Immature natural killer cell (primary cell): Measurements from ENCODE around the gene PIGH. TPM values are rescaled to one million over a fixed set of nuclear protein-coding genes. Genes with fewer than 3 reads are reported as not detected.

ENCODE experiments used
- DNase-seq, 3 donors: peaks; one replicate each; pipeline ENCODE4 v3.0.0; 2022; ENCODE audit warnings: mixed read lengths in 1 of 3
- H3K27ac Mint-ChIP-seq, 6 donors: one replicate each; pipeline ENCODE4 v1.8.0; 2020; ENCODE audit warnings: mixed read lengths in 6 of 6, mild to moderate bottlenecking in 5 of 6, inconsistent platforms in 4 of 6, moderate library complexity in 3 of 6
- H3K27me3 Mint-ChIP-seq, 3 donors: one replicate each; pipeline ENCODE4 v1.8.0; 2020 to 2021; ENCODE audit warnings: low read depth in 3 of 3, mild to moderate bottlenecking in 3 of 3, mixed read lengths in 3 of 3, moderate library complexity in 3 of 3, inconsistent platforms in 1 of 3
- H3K36me3 Mint-ChIP-seq, 3 donors: one replicate each; pipeline ENCODE4 v1.8.0; 2020; ENCODE audit warnings: mixed read lengths in 3 of 3, inconsistent platforms in 2 of 3, mild to moderate bottlenecking in 2 of 3
- H3K4me1 Mint-ChIP-seq, 2 donors: one replicate each; pipeline ENCODE4 v1.8.0; 2020; ENCODE audit warnings: inconsistent platforms in 2 of 2, mild to moderate bottlenecking in 2 of 2, mixed read lengths in 2 of 2, moderate library complexity in 1 of 2
- H3K4me3 Mint-ChIP-seq, 5 donors: one replicate each; pipeline ENCODE4 v1.8.0; 2020; ENCODE audit warnings: mild to moderate bottlenecking in 5 of 5, mixed read lengths in 5 of 5, inconsistent platforms in 3 of 5, moderate library complexity in 3 of 5
- H3K9me3 Mint-ChIP-seq, 6 donors: one replicate each; pipeline ENCODE4 v1.8.0; 2020; ENCODE audit warnings: mild to moderate bottlenecking in 6 of 6, mixed read lengths in 6 of 6, inconsistent platforms in 4 of 6, moderate library complexity in 3 of 6
- polyA plus RNA-seq, 3 donors: library from polyadenylated mRNA; unstranded; fragments of 300-500 nt; fragmentation: Illumina TruSeq; gene quantifications; one replicate each; pipeline ENCODE4 v1.2.3, GENCODE V29; 2021

PIGH gene
- polyA plus RNA-seq: 10 to 100 TPM; 28.8 to 41.9 (median 37.3) TPM

DNA sequence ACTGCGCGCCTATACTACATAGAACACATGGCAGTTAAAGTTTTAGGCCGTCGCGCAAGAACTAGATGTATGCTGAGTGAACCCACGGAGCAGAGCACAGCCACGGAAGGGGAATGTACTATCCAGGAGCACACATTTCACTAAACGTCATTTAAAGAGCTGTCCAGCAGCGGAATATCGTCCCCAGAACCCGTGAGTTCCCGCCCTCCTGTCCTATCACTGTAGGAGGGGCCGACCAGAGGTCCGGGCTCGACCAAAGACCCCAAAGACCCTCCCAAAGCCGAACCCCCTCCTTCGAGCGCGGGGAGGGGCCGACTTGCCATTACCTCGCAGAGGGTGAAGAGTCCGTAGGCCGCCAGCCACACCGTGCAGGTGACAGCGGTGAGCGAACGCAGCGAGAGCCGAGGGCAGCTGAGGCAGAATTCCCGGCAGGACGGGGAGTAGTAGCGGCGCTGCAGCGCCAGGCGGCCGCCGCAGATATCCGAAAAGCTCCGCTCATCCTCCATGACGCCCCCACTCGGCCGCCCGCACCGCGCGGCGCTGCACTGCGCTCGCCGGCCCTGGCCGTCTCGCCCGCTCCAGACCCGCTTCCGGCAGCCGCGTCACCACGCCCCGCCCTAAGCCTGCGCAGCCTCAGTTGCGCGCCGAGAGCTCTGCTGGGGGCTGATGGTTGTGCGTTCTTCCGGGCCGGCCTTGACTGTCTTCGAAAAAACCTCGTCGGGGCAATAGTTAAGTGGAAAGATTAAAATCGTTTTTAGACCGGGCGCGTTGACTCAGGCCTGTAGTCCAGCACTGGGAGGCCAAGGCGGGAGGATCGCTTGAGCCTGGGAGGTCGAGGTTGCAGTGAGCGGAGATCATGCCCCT, at the start of gene PIGH:
PIGH (minus strand) TSS at position 571 of the 864 bp plus-strand sequence; CDS start at position 506, 65 bp downstream.
- peaks cover 5 to 6% (median 6%) of the 10 kb centered on the region in 3 donors for H3K27me3 Mint-ChIP-seq
- peak within 1 kb of the TSS; percentile 90 to 100 (median 98) for H3K4me3 Mint-ChIP-seq
- peak; percentile 95 for DNase-seq
- H3K27ac Mint-ChIP-seq: peak within 1 kb of the TSS; percentile 88 to 98 (median 96)
- H3K36me3 Mint-ChIP-seq: peaks cover 0 to 4% (median 0%) of the 10 kb centered on the region in 3 donors
- no peaks in the 10 kb centered on the region for H3K9me3 Mint-ChIP-seq
- peaks cover 33 to 49% of the 10 kb centered on the region in 2 donors for H3K4me1 Mint-ChIP-seq

GRCh38 chr14:67646131-67646530, 46.1 kb upstream of the PIGH start:
- peaks cover 0 to 5% of the 10 kb centered on the region in 2 donors for H3K4me1 Mint-ChIP-seq
- H3K9me3 Mint-ChIP-seq: no peaks in the 10 kb centered on the region
- H3K4me3 Mint-ChIP-seq: no peak overlapping the region
- peaks cover 9 to 47% (median 18%) of the 10 kb centered on the region in 3 donors for H3K36me3 Mint-ChIP-seq
- H3K27ac Mint-ChIP-seq: peak overlapping the region in 3 of 6 donors; percentile 4 to 66 (median 20)
- DNase-seq: no peak
- H3K27me3 Mint-ChIP-seq: peaks cover 0 to 2% (median 2%) of the 10 kb centered on the region in 3 donors

- Mint-ChIP-seq H3K27ac (peak overlapping the region in 1 of 6 donors; percentile 30), H3K9me3 (no peaks in the 10 kb centered on the region), H3K27me3 (peaks cover 0 to 2% (median under 1%) of the 10 kb centered on the region in 3 donors), H3K36me3 (peaks cover 9 to 40% (median 10%) of the 10 kb centered on the region in 3 donors), H3K4me3 (no peak overlapping the region), H3K4me1 (peaks cover 0 to 5% of the 10 kb centered on the region in 2 donors)
- no peak for DNase-seq
These were observed 45.3 kb upstream of the PIGH start for GRCh38 chr14:67645414-67645813.

GRCh38 chr14:67644428-67644827, 44.4 kb upstream of the PIGH start:
- Mint-ChIP-seq H3K27ac (peak overlapping the region in 5 of 6 donors; percentile 43 to 73 (median 61)), H3K4me3 (no peak overlapping the region), H3K9me3 (no peaks in the 10 kb centered on the region), H3K4me1 (peaks cover 0 to 5% of the 10 kb centered on the region in 2 donors), H3K36me3 (peaks cover 4 to 31% (median 6%) of the 10 kb centered on the region in 3 donors), H3K27me3 (peaks cover 0 to 3% (median 0%) of the 10 kb centered on the region in 3 donors)
- no peak for DNase-seq

- Mint-ChIP-seq H3K36me3 (peaks cover 0 to 27% (median 6%) of the 10 kb centered on the region in 3 donors), H3K27me3 (peaks cover 0 to 3% (median 0%) of the 10 kb centered on the region in 3 donors), H3K27ac (peak overlapping the region in 5 of 6 donors; percentile 43 to 73 (median 61)), H3K4me3 (no peak overlapping the region), H3K4me1 (peaks cover 0 to 5% of the 10 kb centered on the region in 2 donors), H3K9me3 (no peaks in the 10 kb centered on the region)
- no peak for DNase-seq
These were observed 43.6 kb upstream of the PIGH start for GRCh38 chr14:67643713-67644112.

- no peaks in the 10 kb centered on the region for H3K9me3 Mint-ChIP-seq
- H3K27me3 Mint-ChIP-seq: peaks cover 0 to 3% (median 0%) of the 10 kb centered on the region in 3 donors
- H3K36me3 Mint-ChIP-seq: peaks cover 0 to 22% (median 4%) of the 10 kb centered on the region in 3 donors
- no peak overlapping the region for H3K4me3 Mint-ChIP-seq
- no peak for DNase-seq
- H3K4me1 Mint-ChIP-seq: peaks cover 0 to 5% of the 10 kb centered on the region in 2 donors
- peak overlapping the region in 5 of 6 donors; percentile 11 to 85 (median 73) for H3K27ac Mint-ChIP-seq
These were observed 42.1 kb upstream of the PIGH start for GRCh38 chr14:67641902-67642749.

DNA sequence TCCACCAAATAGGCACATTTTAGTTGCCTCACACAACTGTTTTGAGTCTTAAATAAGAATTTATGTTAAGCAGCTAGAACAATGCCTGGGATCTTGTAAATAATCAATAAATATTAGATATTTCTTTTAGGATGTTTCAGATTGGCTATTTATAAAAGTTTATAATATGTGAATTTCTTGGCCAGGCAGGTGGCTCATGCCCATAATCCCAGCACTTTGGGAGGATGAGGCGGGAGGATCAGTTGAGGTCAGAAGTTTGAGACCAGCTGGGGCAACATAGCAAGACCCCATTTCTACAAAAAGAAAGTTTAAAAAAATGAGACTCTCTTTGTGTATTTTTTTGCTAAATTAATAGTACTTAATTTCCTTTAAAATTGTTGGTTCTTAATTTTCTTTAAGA, 41.4 kb upstream of the PIGH start:
- H3K27me3 Mint-ChIP-seq: peaks cover 0 to 3% (median 0%) of the 10 kb centered on the region in 3 donors
- H3K4me1 Mint-ChIP-seq: peaks cover 0 to 5% of the 10 kb centered on the region in 2 donors
- no peak for DNase-seq
- no peaks in the 10 kb centered on the region for H3K9me3 Mint-ChIP-seq
- peaks cover 0 to 15% (median 0%) of the 10 kb centered on the region in 3 donors for H3K36me3 Mint-ChIP-seq
- no peak overlapping the region for H3K4me3 Mint-ChIP-seq
- H3K27ac Mint-ChIP-seq: peak overlapping the region in 1 of 6 donors; percentile 11

DNA sequence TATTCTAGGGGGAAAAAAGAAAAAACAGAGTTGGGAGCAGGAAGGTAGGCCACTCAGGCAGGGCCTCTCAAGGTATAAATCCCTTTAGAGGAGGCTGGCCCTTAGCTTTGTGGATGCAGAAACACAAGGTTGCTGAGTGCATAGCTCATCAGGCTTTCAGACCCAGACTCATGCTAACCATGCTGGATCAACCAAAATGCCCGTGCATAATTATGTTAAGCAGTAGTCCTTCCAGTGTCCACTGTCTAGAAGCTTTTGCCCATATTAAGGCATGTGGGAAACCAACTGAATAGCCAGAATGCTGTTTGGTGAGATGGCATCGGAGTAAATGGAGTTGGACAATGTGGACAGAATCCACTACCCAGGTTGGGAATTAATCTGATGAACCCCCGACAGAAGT, 38.6 kb upstream of the PIGH start:
- no peak for DNase-seq
- H3K9me3 Mint-ChIP-seq: no peaks in the 10 kb centered on the region
- no peak overlapping the region for H3K27ac Mint-ChIP-seq
- peaks cover 0 to 5% (median 0%) of the 10 kb centered on the region in 3 donors for H3K27me3 Mint-ChIP-seq
- H3K36me3 Mint-ChIP-seq: peaks cover 0 to under 1% (median 0%) of the 10 kb centered on the region in 3 donors
- no peak overlapping the region for H3K4me3 Mint-ChIP-seq
- H3K4me1 Mint-ChIP-seq: peaks cover 0 to 5% of the 10 kb centered on the region in 2 donors

DNA sequence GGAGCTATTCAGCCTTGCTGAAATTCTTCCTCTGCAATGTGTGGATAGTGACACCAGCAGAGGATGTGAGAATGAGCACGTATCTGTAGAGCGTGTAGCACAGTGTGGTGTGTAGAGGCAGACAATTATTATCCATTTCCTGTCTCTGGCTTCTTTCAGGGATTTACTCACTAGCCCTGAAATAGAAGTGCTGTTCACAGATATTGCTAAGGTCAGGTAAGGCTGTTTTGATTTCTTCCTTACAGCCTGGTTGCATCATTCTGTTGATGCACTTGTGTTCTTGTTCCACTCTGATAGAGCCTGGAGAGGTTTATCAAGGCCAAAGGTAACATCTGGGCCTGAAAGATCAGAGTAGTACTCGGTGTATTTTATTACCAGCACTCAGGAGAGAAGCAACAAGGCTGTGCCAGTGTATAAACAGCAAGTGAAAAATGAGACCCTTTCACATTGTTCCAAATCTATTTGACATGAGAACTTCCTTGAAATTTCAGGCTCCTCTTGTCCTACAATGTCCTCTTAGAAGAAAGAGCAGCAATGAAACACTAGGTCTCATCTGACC, 36.4 kb upstream of the PIGH start:
- Mint-ChIP-seq H3K9me3 (no peaks in the 10 kb centered on the region), H3K4me1 (no peaks in the 10 kb centered on the region), H3K36me3 (peaks cover 0 to 6% (median 0%) of the 10 kb centered on the region in 3 donors), H3K27ac (no peak overlapping the region), H3K4me3 (no peak overlapping the region), H3K27me3 (peaks cover 1 to 3% (median 3%) of the 10 kb centered on the region in 3 donors)
- no peak for DNase-seq

DNA sequence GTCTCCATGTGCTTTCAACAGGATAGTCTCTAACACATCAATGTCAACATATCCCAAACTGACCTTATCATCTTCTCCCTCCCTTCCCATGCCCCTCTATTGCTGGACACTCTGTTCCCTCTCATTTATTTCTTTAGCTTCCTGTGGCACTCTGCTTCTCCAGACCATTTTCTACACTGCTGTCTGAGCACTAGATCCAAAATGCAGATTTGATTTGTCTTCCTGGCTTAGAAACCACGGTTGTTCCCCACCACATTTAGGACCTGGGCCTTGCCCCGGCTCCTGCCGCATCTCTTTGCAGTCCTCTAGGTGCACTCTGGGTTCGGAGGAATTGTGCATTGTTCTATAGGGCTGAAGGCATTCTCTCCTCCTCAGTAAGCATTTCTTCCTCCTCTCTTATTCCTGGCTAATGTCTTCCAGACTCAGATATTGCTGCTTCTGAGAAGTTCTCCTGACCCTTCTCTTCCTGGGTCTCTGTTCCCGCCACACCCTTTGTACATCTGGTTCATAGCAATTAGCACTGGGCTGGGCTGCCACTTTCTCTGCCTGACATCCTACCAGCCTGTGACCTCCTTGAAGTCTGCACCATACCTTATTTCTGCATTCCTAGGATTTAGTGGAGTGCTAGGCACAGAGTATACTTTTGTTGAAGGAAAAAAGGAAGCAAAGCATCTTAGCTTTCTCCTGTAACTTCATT, 33.5 kb upstream of the PIGH start:
- H3K4me3 Mint-ChIP-seq: no peak overlapping the region
- H3K27ac Mint-ChIP-seq: no peak overlapping the region
- peaks cover 0 to 6% (median 0%) of the 10 kb centered on the region in 3 donors for H3K36me3 Mint-ChIP-seq
- H3K27me3 Mint-ChIP-seq: peaks cover 2 to 4% (median 4%) of the 10 kb centered on the region in 3 donors
- DNase-seq: no peak
- H3K4me1 Mint-ChIP-seq: no peaks in the 10 kb centered on the region
- no peaks in the 10 kb centered on the region for H3K9me3 Mint-ChIP-seq

DNA sequence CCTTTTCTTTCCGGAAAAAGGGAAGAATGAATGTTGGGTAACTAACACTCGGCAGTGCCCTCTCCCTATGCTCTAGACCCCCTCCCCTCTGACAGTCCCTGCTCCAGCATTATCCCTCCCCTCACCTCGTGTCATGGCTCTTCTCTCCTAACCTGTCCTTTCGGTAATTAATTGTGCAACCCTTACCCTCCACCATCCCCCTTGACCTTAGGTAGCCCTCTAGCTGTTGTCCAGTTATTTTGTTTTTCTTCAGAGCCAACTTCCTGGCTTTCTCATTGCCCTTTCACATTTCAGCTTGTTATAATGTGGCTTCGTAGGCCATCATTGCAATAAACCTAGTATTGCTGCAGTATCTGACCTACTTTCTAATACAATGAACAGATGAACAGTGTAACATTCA, 30.9 kb upstream of the PIGH start:
- no peak overlapping the region for H3K4me3 Mint-ChIP-seq
- H3K27me3 Mint-ChIP-seq: peaks cover 2 to 4% (median 4%) of the 10 kb centered on the region in 3 donors
- no peaks in the 10 kb centered on the region for H3K9me3 Mint-ChIP-seq
- no peaks in the 10 kb centered on the region for H3K4me1 Mint-ChIP-seq
- H3K36me3 Mint-ChIP-seq: peaks cover 0 to 6% (median 0%) of the 10 kb centered on the region in 3 donors
- DNase-seq: no peak
- no peak overlapping the region for H3K27ac Mint-ChIP-seq

- H3K4me1 Mint-ChIP-seq: no peaks in the 10 kb centered on the region
- no peak overlapping the region for H3K4me3 Mint-ChIP-seq
- peaks cover 2 to 6% (median 4%) of the 10 kb centered on the region in 3 donors for H3K27me3 Mint-ChIP-seq
- H3K36me3 Mint-ChIP-seq: peaks cover 0 to 6% (median 0%) of the 10 kb centered on the region in 3 donors
- no peaks in the 10 kb centered on the region for H3K9me3 Mint-ChIP-seq
- no peak for DNase-seq
- no peak overlapping the region for H3K27ac Mint-ChIP-seq
These were observed 30.1 kb upstream of the PIGH start for GRCh38 chr14:67630186-67630585.

DNA sequence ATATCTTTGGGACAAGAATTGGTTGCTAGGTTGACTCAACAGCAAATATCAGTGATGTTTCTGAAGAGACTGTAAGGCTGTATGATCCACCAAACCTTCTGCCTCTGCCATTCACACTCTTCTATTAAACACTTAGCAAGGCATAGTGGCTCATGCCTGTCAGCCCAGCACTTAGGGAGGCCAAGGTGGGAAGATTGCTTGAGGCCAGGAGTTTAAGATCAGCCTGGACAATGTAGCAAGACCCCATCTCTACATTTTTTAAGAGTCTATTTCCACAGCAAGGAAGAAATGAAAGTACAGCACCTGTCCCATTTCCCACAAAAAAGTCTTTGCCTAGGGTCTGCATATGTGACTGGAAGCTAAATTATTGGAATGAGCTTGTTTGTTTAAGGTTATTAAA, 27.5 kb upstream of the PIGH start:
- Mint-ChIP-seq H3K27ac (no peak overlapping the region), H3K4me1 (no peaks in the 10 kb centered on the region), H3K9me3 (no peaks in the 10 kb centered on the region), H3K27me3 (peaks cover 0 to 4% (median 4%) of the 10 kb centered on the region in 3 donors), H3K4me3 (no peak overlapping the region), H3K36me3 (no peaks in the 10 kb centered on the region)
- DNase-seq: no peak
